Measurements from ENCODE around the gene FAM180A.

Gene FAM180A

DNA sequence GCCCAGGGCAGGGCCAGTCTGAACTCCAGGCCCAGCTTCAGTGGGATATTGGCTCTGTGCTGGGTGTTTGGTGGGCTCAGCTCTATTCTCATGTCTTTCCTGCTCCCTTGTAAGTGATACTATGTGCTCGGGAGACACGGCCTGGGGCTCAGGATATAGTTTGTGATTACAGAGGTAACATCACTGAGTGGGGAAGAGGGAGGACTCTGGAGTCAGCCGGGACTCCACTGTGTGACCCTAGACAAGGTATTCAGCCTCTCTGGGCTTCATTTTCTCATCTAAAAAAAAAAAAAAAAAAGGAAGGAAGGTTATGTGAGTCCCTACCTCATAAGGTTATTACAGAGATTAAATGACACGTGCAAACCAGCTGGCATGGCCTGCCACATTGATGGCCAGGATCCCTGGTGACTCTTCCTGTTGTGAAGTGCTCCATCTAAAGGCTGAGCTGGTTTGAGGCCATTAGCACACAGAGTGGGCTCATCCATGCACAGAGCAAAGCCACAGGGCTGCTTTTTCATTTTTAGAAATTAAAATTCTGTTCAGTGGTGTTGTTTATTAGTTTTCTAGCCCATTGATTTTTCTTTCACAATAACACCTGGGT, 36.3 kb downstream of the FAM180A start:
- Histone ChIP-seq H3K79me2 (no peaks in the 10 kb centered on the region), H3K27me3 (ENCODE audit: control insufficient read depth, insufficient read depth, low read length) (no peaks in the 10 kb centered on the region), H3K4me3 (ENCODE audit: low read depth, low read length) (no peak overlapping the region), H3K4me2 (ENCODE audit: low read length) (no peak overlapping the region), H3K36me3 (ENCODE audit: control insufficient read depth, insufficient read depth, low read length) (no peaks in the 10 kb centered on the region), H3K9me3 (ENCODE audit: control insufficient read depth, low read length) (no peaks in the 10 kb centered on the region), H3K27ac (no peak overlapping the region), H3K9ac (no peak overlapping the region), H3K4me1 (peaks cover 4% of the 10 kb centered on the region), H2AFZ (no peak overlapping the region)
- TF ChIP-seq, protein P1, sequence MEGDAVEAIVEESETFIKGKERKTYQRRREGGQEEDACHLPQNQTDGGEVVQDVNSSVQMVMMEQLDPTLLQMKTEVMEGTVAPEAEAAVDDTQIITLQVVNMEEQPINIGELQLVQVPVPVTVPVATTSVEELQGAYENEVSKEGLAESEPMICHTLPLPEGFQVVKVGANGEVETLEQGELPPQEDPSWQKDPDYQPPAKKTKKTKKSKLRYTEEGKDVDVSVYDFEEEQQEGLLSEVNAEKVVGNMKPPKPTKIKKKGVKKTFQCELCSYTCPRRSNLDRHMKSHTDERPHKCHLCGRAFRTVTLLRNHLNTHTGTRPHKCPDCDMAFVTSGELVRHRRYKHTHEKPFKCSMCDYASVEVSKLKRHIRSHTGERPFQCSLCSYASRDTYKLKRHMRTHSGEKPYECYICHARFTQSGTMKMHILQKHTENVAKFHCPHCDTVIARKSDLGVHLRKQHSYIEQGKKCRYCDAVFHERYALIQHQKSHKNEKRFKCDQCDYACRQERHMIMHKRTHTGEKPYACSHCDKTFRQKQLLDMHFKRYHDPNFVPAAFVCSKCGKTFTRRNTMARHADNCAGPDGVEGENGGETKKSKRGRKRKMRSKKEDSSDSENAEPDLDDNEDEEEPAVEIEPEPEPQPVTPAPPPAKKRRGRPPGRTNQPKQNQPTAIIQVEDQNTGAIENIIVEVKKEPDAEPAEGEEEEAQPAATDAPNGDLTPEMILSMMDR (IDR thresholded peaks at IDR 0.05): no peak

DNA sequence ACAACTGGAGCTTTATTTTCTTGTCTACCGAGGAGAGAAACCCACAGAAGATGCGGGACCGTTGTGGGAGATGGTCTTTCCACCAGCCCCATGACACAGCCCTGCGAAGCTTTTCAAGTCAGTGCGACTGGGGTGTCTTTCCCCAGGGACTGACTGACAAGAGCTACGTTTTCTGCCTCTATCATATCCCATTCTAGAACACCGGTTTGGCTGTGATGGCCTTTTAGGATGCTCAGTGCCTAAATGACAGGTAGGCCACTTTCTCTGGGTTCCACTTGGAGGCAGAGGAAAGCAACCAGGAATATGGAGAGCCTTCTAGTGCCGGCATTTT, 37.5 kb downstream of the FAM180A start:
- H3K27ac ChIP-seq: no peak overlapping the region

DNA sequence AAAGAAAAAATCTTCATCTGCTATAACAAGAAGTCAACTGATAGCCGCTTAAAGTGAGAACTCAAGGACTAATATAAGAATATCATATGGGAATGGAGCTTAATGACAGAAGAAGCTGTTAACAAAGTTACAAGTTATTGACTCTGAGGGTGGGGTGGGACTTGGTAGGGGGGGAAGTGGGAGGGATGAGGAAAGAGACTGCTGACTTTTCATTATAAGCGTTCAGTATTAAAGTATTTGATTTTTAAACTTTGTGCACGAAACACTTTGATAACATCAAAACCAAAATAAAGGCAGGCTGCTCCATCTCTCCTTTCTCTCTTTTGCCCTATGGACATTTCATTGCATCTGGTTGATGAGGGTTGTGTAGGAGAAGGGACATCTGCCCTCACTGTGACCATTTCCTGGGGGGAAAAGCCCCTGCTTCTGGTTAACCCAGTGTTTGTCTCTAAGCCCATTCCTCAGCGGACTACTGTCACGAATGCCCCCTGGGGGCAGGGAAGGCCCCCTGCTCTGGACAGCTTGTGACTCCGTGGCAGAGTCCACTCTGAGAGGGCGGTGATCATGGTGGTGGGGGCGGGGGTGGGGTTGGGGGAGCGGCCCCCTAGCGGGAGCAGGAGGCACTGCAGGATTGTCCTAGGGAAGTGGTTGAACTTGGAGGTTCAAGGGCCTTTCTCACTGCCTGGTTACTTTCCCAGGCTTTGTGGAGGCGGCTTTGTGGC, 38.0 kb downstream of the FAM180A start:
- Histone ChIP-seq H2AFZ (peak overlapping the region; percentile 24), H3K4me3 (ENCODE audit: low read depth, low read length) (no peak overlapping the region), H3K36me3 (ENCODE audit: control insufficient read depth, insufficient read depth, low read length) (no peaks in the 10 kb centered on the region), H3K4me2 (ENCODE audit: low read length) (no peak overlapping the region), H3K79me2 (no peaks in the 10 kb centered on the region), H3K9me3 (ENCODE audit: control insufficient read depth, low read length) (no peaks in the 10 kb centered on the region), H3K9ac (no peak overlapping the region), H3K4me1 (peaks cover 4% of the 10 kb centered on the region), H3K27me3 (ENCODE audit: control insufficient read depth, insufficient read depth, low read length) (no peaks in the 10 kb centered on the region), H3K27ac (no peak overlapping the region)
- TF ChIP-seq, protein P1 (IDR thresholded peaks at IDR 0.05): no peak

More for the DNA sequence above, 37.5 kb downstream of the FAM180A start:
- Histone ChIP-seq H3K9ac (no peak overlapping the region), H3K9me3 (ENCODE audit: control insufficient read depth, low read length) (no peaks in the 10 kb centered on the region), H3K36me3 (ENCODE audit: control insufficient read depth, insufficient read depth, low read length) (no peaks in the 10 kb centered on the region), H3K4me3 (ENCODE audit: low read depth, low read length) (no peak overlapping the region), H3K79me2 (no peaks in the 10 kb centered on the region), H3K4me2 (ENCODE audit: low read length) (no peak overlapping the region), H3K4me1 (peaks cover 4% of the 10 kb centered on the region), H2AFZ (no peak overlapping the region), H3K27me3 (ENCODE audit: control insufficient read depth, insufficient read depth, low read length) (no peaks in the 10 kb centered on the region)
- TF ChIP-seq, protein P1 (IDR thresholded peaks at IDR 0.05): no peak

DNA sequence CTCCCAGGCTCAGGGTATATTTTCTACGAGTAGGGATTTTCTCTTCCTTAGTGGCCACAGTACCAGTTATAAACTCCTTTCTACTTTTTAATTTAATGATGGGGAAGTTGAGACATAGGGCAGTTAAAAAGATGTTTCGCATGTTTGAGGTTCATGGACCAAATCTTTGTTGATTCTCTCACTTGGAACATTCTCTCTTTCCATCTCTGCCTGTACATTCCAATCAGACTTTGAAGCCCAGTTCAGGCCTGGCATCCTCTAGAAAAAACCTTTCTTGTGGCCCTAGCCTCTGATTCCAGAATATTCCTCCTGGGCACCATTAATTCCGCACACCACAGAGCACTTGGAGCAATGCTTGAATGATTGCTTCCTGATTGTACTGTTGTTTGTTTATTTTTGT, 39.1 kb downstream of the FAM180A start:
- Histone ChIP-seq H3K4me1 (no peaks in the 10 kb centered on the region), H3K9ac (no peak overlapping the region), H3K36me3 (ENCODE audit: control insufficient read depth, insufficient read depth, low read length) (no peaks in the 10 kb centered on the region), H3K79me2 (no peaks in the 10 kb centered on the region), H3K9me3 (ENCODE audit: control insufficient read depth, low read length) (no peaks in the 10 kb centered on the region), H3K27ac (no peak overlapping the region), H2AFZ (no peak overlapping the region), H3K27me3 (ENCODE audit: control insufficient read depth, insufficient read depth, low read length) (no peaks in the 10 kb centered on the region), H3K4me2 (ENCODE audit: low read length) (no peak overlapping the region), H3K4me3 (ENCODE audit: low read depth, low read length) (no peak overlapping the region)
- TF ChIP-seq, protein P1 (IDR thresholded peaks at IDR 0.05): no peak

DNA sequence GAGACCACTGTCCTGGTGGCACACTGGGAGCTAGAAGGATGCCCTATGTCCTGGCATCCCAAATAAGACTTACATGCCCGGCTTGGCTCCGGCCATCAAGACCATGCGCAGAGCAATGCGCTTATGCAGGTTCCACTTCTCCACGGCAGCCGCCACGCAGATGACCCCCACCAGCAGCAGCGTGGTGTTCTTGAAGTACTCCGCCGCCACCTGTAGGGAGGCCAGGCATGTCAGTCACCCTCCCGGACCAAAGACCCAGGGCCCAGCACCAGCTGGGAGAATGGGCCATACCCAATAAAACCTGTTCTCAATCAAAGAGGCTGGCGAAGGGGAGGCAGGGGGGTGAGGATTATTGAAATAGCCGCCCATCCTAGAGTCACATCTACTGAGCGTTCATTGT, 40.6 kb downstream of the FAM180A start:
- Histone ChIP-seq H3K9ac (no peak overlapping the region), H3K9me3 (ENCODE audit: control insufficient read depth, low read length) (no peaks in the 10 kb centered on the region)

More for the DNA sequence above, 40.6 kb downstream of the FAM180A start:
- H3K27ac ChIP-seq: no peak overlapping the region
- H3K36me3 ChIP-seq (ENCODE audit: control insufficient read depth, insufficient read depth, low read length): no peaks in the 10 kb centered on the region
- H2AFZ ChIP-seq: no peak overlapping the region
- H3K4me1 ChIP-seq: no peaks in the 10 kb centered on the region
- no peak overlapping the region for H3K4me2 ChIP-seq (ENCODE audit: low read length)
- TF ChIP-seq, protein P1 (IDR thresholded peaks at IDR 0.05): no peak
- H3K79me2 ChIP-seq: no peaks in the 10 kb centered on the region
- H3K27me3 ChIP-seq (ENCODE audit: control insufficient read depth, insufficient read depth, low read length): no peaks in the 10 kb centered on the region
- no peak overlapping the region for H3K4me3 ChIP-seq (ENCODE audit: low read depth, low read length)

Measured in parathyroid adenoma (tissue), 2 donors.